ENCODE results near the gene GNAQ.

The GNAQ gene

DNA sequence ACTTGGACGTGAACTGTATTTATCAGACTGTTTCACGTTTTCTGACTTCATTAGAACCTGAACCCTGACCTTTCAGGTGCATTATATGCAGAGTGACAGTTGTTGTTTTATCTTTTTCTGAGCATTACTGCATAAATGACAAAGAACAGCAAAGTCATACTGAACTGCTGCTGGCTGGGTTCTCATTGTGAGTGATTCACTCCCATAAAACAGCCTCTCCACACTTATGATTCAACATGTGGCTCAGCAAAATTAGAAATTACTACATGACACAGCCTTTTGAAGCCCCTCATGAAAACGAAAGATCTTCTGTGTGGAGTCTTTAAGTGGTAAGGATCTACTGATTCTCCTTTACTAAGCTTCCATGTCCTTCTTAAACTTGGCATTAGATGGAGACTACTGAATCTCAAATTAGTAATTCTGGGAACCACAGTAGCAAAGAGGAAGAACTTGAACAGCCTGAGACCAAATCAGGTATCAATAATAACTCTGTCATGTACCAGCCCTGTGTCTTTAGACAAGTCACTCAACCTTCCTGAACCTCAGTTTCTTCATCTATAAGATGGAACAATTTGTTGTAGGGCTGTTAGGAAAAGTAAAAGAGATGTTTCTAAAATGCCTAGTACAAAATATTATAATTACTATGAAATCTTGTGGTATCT is 211.2 kb downstream of the GNAQ start:
- H3K4me3 ChIP-seq (ENCODE audit: low read depth, low read length): peak overlapping the region; percentile 76
- no peaks in the 10 kb centered on the region for H3K36me3 ChIP-seq (ENCODE audit: insufficient read depth, low read length)
- H3K79me2 ChIP-seq (ENCODE audit: control insufficient read depth, insufficient read depth, low read length, unreplicated experiment): peaks cover 40% of the 10 kb centered on the region
- no peak overlapping the region for H2AFZ ChIP-seq (ENCODE audit: low read length, unreplicated experiment)
- peaks cover 37% of the 10 kb centered on the region for H3K4me1 ChIP-seq (ENCODE audit: control insufficient read depth, insufficient read depth, low read length, unreplicated experiment)
- H3K27me3 ChIP-seq (ENCODE audit: insufficient read depth, low read length): no peaks in the 10 kb centered on the region
- peak overlapping the region; percentile 90 for H3K27ac ChIP-seq (ENCODE audit: low read depth, low read length)

DNA sequence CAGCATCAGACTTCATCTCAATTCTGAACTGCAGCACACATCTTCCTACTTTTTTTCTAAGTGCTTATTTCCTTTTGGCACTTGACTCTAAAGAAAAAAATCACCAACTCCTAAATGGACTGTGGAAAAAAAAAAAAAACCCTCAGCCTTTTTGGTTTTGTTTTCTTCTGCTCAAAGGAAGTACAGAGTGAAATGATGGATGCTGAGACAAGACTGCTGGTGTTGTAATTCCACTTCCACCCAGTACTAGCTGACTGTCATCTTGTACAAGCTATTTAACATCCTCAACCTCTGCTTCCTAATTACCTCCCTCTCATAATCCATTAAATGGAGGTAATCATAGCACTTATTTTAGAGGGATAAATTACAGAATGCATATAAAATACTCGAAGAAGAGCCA is 212.0 kb downstream of the GNAQ start:
- Histone ChIP-seq H3K4me3 (ENCODE audit: low read depth, low read length) (no peak overlapping the region), H3K4me1 (ENCODE audit: control insufficient read depth, insufficient read depth, low read length, unreplicated experiment) (peaks cover 37% of the 10 kb centered on the region), H3K36me3 (ENCODE audit: insufficient read depth, low read length) (peaks cover 6% of the 10 kb centered on the region), H2AFZ (ENCODE audit: low read length, unreplicated experiment) (no peak overlapping the region), H3K27me3 (ENCODE audit: insufficient read depth, low read length) (no peaks in the 10 kb centered on the region), H3K79me2 (ENCODE audit: control insufficient read depth, insufficient read depth, low read length, unreplicated experiment) (peaks cover 36% of the 10 kb centered on the region), H3K27ac (ENCODE audit: low read depth, low read length) (peak overlapping the region; percentile 90)

DNA sequence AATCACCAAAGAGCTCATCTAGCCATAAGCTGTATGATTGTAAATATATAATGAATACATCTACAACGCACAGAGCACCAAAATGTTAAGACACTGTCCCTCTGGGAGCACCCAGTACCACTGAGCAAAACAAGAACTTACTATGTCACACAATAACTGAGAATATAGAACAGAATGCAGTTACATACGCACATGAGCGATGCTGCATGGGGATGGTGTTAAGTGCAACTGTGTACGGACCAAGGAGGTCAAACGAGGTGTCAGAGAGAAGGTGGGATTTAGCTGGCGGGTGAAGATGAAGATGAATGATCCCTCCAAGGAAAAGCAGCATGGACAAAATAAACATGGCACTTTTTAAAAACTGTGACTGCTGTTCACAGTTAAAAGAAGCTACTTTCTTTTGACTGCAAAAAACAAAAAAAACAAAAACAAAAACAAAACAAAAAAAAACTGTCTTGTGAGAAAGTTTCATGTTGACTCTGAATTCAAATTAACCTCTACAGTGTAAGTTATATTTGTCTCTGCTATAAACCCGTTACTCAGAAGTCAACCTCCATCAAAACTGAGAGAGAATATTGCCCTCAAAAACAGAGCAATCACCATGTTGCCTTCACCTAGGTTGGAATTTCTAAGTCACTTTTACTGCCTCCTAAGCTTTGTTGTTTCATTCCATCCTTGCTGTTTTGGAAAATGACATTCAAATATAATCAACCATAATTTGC is 213.9 kb downstream of the GNAQ start:
- H2AFZ ChIP-seq (ENCODE audit: low read length, unreplicated experiment): no peak overlapping the region
- no peak overlapping the region for H3K4me3 ChIP-seq (ENCODE audit: low read depth, low read length)
- no peaks in the 10 kb centered on the region for H3K27me3 ChIP-seq (ENCODE audit: insufficient read depth, low read length)
- peaks cover 36% of the 10 kb centered on the region for H3K79me2 ChIP-seq (ENCODE audit: control insufficient read depth, insufficient read depth, low read length, unreplicated experiment)
- H3K4me1 ChIP-seq (ENCODE audit: control insufficient read depth, insufficient read depth, low read length, unreplicated experiment): peaks cover 37% of the 10 kb centered on the region
- H3K36me3 ChIP-seq (ENCODE audit: insufficient read depth, low read length): peaks cover 11% of the 10 kb centered on the region
- no peak overlapping the region for H3K27ac ChIP-seq (ENCODE audit: low read depth, low read length)

DNA sequence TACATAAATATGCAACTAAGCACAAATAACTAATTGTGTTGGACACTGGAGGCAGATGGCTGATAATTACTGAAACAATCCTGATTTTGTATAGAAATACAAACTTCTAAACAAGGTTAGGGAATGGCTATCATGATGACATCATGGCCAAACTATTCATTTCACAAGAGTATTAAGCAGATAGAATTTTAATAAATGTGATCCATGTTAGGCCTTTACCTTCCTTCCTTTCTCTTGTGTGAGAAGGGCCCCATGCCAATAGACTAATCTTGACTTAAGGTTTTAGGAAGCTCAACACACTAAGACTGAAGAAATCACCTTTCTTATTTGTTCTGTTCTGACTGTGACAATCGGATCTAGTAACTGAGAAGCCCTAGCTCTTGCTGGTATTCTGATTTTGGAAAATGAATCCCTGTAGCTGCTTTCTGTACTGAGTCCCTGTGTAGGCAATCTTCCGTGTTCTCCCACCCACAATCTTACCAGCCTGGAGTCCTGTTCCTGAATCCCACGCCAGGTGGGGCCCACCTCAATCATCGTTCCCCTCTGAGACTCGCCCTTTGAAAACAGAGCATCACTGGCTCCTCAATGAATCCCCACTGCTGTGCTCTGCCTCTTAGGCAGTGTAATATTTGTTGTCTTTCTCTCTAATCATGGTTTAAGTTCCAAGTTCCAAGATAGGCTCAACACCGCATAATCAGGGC is 214.8 kb downstream of the GNAQ start:
- Histone ChIP-seq H3K79me2 (ENCODE audit: control insufficient read depth, insufficient read depth, low read length, unreplicated experiment) (peaks cover 29% of the 10 kb centered on the region), H3K4me3 (ENCODE audit: low read depth, low read length) (no peak overlapping the region), H2AFZ (ENCODE audit: low read length, unreplicated experiment) (no peak overlapping the region), H3K4me1 (ENCODE audit: control insufficient read depth, insufficient read depth, low read length, unreplicated experiment) (peaks cover 35% of the 10 kb centered on the region), H3K27me3 (ENCODE audit: insufficient read depth, low read length) (no peaks in the 10 kb centered on the region), H3K27ac (ENCODE audit: low read depth, low read length) (no peak overlapping the region), H3K36me3 (ENCODE audit: insufficient read depth, low read length) (peaks cover 11% of the 10 kb centered on the region)

DNA sequence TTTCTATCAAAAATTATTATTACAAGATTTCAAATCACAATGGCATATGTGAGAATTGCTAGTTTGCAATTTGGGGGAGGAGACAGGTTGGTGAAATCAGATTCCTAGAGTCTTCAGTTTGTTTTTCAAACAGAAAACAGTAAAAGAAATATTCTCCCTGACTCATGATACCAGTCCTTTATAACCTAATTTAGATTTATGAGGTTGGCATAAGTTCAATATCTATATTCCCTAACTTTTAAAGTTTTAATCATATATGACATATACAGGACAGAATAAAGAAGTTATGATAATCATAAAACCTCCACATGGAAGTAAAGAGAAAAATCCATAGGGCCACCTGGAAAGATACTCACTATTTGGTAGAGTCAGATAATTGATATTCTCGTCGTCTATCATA is 216.4 kb downstream of the GNAQ start:
- H3K79me2 ChIP-seq (ENCODE audit: control insufficient read depth, insufficient read depth, low read length, unreplicated experiment): peaks cover 31% of the 10 kb centered on the region

DNA sequence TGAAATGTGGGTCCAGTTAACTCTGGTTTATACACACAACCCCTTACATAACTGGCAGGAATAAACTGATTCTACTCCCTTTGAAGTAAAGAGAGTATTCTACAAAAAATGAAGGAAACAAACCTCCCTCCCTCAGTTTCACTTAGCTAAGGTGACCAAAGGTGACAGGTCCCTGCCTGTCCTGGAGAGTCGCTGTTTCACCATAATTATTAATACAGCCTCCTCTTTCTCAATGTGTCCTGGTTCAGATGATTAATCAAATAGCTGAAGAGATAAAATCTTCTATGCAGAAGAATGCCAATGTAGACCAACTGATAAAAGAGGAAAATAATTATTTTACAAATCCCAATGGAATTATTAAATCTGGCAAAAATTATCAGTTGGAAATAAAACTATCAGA is 219.8 kb downstream of the GNAQ start:
- H3K4me1 ChIP-seq (ENCODE audit: control insufficient read depth, insufficient read depth, low read length, unreplicated experiment): peaks cover 44% of the 10 kb centered on the region
- H3K79me2 ChIP-seq (ENCODE audit: control insufficient read depth, insufficient read depth, low read length, unreplicated experiment): peaks cover 6% of the 10 kb centered on the region
- H2AFZ ChIP-seq (ENCODE audit: low read length, unreplicated experiment): no peak overlapping the region
- H3K4me3 ChIP-seq (ENCODE audit: low read depth, low read length): no peak overlapping the region
- H3K36me3 ChIP-seq (ENCODE audit: insufficient read depth, low read length): peaks cover 21% of the 10 kb centered on the region
- H3K27me3 ChIP-seq (ENCODE audit: insufficient read depth, low read length): no peaks in the 10 kb centered on the region
- no peak overlapping the region for H3K27ac ChIP-seq (ENCODE audit: low read depth, low read length)

More for the DNA sequence above, 216.4 kb downstream of the GNAQ start:
- Histone ChIP-seq H3K4me1 (ENCODE audit: control insufficient read depth, insufficient read depth, low read length, unreplicated experiment) (peaks cover 26% of the 10 kb centered on the region), H3K27me3 (ENCODE audit: insufficient read depth, low read length) (no peaks in the 10 kb centered on the region), H3K36me3 (ENCODE audit: insufficient read depth, low read length) (peaks cover 16% of the 10 kb centered on the region), H3K27ac (ENCODE audit: low read depth, low read length) (no peak overlapping the region), H2AFZ (ENCODE audit: low read length, unreplicated experiment) (no peak overlapping the region), H3K4me3 (ENCODE audit: low read depth, low read length) (no peak overlapping the region)

DNA sequence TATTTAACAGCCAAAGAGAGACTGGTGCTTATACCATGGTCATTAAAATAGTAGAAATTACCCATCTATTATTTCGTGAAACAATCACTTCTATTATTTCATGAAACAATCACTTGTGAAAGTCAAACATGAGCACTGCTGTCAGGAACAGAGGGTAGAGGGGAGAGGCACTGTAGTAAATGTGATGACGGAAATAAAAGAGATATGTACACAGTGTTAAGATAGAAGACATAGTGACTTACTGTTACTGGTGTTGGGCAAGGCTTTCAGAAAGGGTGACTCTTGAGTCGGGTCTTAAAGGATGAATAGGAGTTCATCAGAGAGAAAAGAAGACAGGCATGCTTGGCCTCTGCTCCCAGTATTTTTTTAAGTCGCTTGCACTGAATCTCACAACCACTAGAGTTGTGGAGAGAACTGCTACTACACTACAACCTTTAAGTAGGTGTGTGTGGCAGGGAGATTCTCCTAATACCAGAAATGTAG is 220.9 kb downstream of the GNAQ start:
- no peak overlapping the region for H2AFZ ChIP-seq (ENCODE audit: low read length, unreplicated experiment)
- peaks cover 21% of the 10 kb centered on the region for H3K36me3 ChIP-seq (ENCODE audit: insufficient read depth, low read length)
- H3K4me3 ChIP-seq (ENCODE audit: low read depth, low read length): no peak overlapping the region
- no peaks in the 10 kb centered on the region for H3K27me3 ChIP-seq (ENCODE audit: insufficient read depth, low read length)
- H3K4me1 ChIP-seq (ENCODE audit: control insufficient read depth, insufficient read depth, low read length, unreplicated experiment): peaks cover 46% of the 10 kb centered on the region
- peaks cover 5% of the 10 kb centered on the region for H3K79me2 ChIP-seq (ENCODE audit: control insufficient read depth, insufficient read depth, low read length, unreplicated experiment)
- H3K27ac ChIP-seq (ENCODE audit: low read depth, low read length): no peak overlapping the region; the same call in 1 of the 2 replicates

DNA sequence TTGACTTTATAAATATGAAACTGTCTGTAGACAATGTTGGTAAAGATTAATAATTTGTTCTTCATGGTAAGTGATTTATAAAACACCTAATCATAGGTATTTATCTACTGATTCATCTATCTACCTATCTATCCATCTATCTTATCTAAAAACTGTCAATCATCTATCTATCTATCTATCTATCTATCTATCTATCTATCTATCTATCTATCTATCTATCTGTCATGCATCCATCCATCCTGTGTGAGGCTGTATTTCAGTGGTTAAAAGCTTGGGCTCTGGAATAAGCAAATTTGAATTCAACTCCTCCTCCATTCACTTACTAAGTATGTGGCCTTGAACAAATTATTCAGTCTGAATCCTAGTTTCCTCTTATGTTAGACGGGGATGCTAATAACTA is 221.6 kb downstream of the GNAQ start:
- Histone ChIP-seq H3K27ac (ENCODE audit: low read depth, low read length) (no peak overlapping the region; the same call in 1 of the 2 replicates), H3K4me1 (ENCODE audit: control insufficient read depth, insufficient read depth, low read length, unreplicated experiment) (peaks cover 48% of the 10 kb centered on the region), H3K79me2 (ENCODE audit: control insufficient read depth, insufficient read depth, low read length, unreplicated experiment) (peaks cover 5% of the 10 kb centered on the region), H3K4me3 (ENCODE audit: low read depth, low read length) (no peak overlapping the region), H2AFZ (ENCODE audit: low read length, unreplicated experiment) (no peak overlapping the region), H3K27me3 (ENCODE audit: insufficient read depth, low read length) (no peaks in the 10 kb centered on the region), H3K36me3 (ENCODE audit: insufficient read depth, low read length) (peaks cover 19% of the 10 kb centered on the region)

DNA sequence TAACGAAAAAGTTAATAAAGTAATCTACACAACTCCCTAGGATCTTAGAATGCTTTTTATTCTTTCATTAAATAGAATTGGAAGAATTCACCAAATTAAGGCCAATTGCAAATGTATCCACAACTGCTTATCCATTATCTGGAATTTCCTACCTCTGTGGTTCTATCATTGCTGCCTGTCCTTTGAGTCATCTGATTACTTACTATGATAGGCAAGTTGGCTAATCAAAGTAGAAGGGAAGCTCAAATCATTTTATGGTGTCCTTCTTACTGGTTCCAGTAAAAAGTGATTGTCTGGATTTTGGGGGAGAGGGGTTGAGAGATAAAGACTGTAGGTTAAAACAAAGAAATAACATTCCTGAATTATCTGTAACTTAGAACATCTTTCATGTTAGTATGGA is 222.1 kb downstream of the GNAQ start:
- H3K36me3 ChIP-seq (ENCODE audit: insufficient read depth, low read length): peaks cover 14% of the 10 kb centered on the region
- H3K4me1 ChIP-seq (ENCODE audit: control insufficient read depth, insufficient read depth, low read length, unreplicated experiment): peaks cover 48% of the 10 kb centered on the region
- H2AFZ ChIP-seq (ENCODE audit: low read length, unreplicated experiment): no peak overlapping the region
- peaks cover 6% of the 10 kb centered on the region for H3K79me2 ChIP-seq (ENCODE audit: control insufficient read depth, insufficient read depth, low read length, unreplicated experiment)
- H3K27ac ChIP-seq (ENCODE audit: low read depth, low read length): peak overlapping the region; percentile 91
- peak overlapping the region; percentile 37; the same call in 1 of the 2 replicates for H3K4me3 ChIP-seq (ENCODE audit: low read depth, low read length)
- no peaks in the 10 kb centered on the region for H3K27me3 ChIP-seq (ENCODE audit: insufficient read depth, low read length)

DNA sequence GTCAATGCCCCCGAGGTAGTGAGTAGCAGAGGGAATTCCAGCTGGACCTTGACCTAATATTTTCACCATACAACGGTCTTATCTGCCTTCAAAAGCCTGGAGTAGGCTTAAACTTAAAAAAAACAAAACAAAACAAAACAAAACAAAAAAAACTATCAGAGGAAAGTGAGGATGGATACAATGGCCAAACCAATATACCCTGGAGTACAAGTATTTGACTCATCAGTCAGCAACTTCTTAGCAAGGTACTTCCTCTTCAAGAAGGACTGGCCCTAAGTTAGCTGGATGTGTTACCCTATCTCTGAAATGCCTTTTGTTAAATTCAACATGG is 222.9 kb downstream of the GNAQ start:
- peaks cover 13% of the 10 kb centered on the region for H3K79me2 ChIP-seq (ENCODE audit: control insufficient read depth, insufficient read depth, low read length, unreplicated experiment)
- peak overlapping the region; percentile 91 for H3K27ac ChIP-seq (ENCODE audit: low read depth, low read length)
- H3K4me3 ChIP-seq (ENCODE audit: low read depth, low read length): no peak overlapping the region
- H3K4me1 ChIP-seq (ENCODE audit: control insufficient read depth, insufficient read depth, low read length, unreplicated experiment): peaks cover 48% of the 10 kb centered on the region
- H2AFZ ChIP-seq (ENCODE audit: low read length, unreplicated experiment): no peak overlapping the region
- H3K27me3 ChIP-seq (ENCODE audit: insufficient read depth, low read length): no peaks in the 10 kb centered on the region
- H3K36me3 ChIP-seq (ENCODE audit: insufficient read depth, low read length): peaks cover 11% of the 10 kb centered on the region

All from ACC112 (cell line).